Upper lobe of right lung (tissue), 1 donor: ENCODE measurements around the gene CR1. TPM values are rescaled to one million over a fixed set of nuclear protein-coding genes. Genes with fewer than 3 reads are reported as not detected.
"Not testable (repeated sequence)": the region's sequence is repeated elsewhere in the genome, so short reads cannot be mapped to it uniquely, and the experiment has no call there.

Source experiments
- ATAC-seq: fragments of 200-7000 bp; cut with Tn5 transposase; one replicate; pipeline ENCODE4 v1.9.1; 2020; ENCODE audit warnings: mild to moderate bottlenecking, moderate library complexity
- DNase-seq: peaks from one replicate; pipeline ENCODE4 v3.0.0-alpha.2; 2020
- H3K27ac ChIP-seq: fragments of 200-600 bp; one replicate; pipeline ENCODE4 v1.8.0; 2022
- H3K27me3 ChIP-seq: fragments of 200-600 bp; one replicate; pipeline ENCODE4 v1.8.0; 2022; ENCODE audit warnings: mild to moderate bottlenecking
- H3K36me3 ChIP-seq: fragments of 200-600 bp; one replicate; pipeline ENCODE4 v1.8.0; 2022
- H3K4me1 ChIP-seq: fragments of 200-600 bp; one replicate; pipeline ENCODE4 v1.8.0; 2022
- H3K4me3 ChIP-seq: fragments of 200-600 bp; one replicate; pipeline ENCODE4 v1.8.0; 2022; ENCODE audit warnings: mild to moderate bottlenecking
- H3K9me3 ChIP-seq: fragments of 200-600 bp; one replicate; pipeline ENCODE4 v1.8.0; 2022
- CTCF ChIP-seq: fragments of 200-600 bp; IDR thresholded peaks from one replicate; pipeline ENCODE4 v1.8.0; 2022; ENCODE audit warnings: antibody characterized with exemption
- intact Hi-C: fragments of 100-400 bp; cut with DNase I; formaldehyde crosslinking; loops from one replicate; pipeline ENCODE4 v1.11.0; 2022
- total RNA-seq: library from RNA; stranded (reverse); fragmentation: NEBNext Ultra II Directional; extraction: Animal tissue kit (Norgen Biotek cat#: 25700); gene quantifications from one replicate; pipeline ENCODE4 v1.2.1, GENCODE V29; 2021
- donor health status: DM: no; HTN: yes; CAD: no; lungs with severe emphysema.

Gene CR1
- total RNA-seq, 1 donor from 2014 or later: 11.4 TPM

- Histone ChIP-seq H3K36me3 (no peaks in the 10 kb centered on the region), H3K4me1 (peaks cover 3% of the 10 kb centered on the region), H3K27ac (no peak overlapping the region), H3K9me3 (no peaks in the 10 kb centered on the region), H3K4me3 (no peak overlapping the region), H3K27me3 (peaks cover 30% of the 10 kb centered on the region)
- DNase-seq (no peak), ATAC-seq (no peak)
- intact Hi-C loops: no loop called here
- no peak for TF ChIP-seq CTCF
Observed at GRCh38 chr1:207673399-207673798, 177.4 kb downstream of the CR1 start.

- ATAC-seq: no peak
- Histone ChIP-seq H3K4me1 (no peaks in the 10 kb centered on the region), H3K27me3 (peaks cover 9% of the 10 kb centered on the region), H3K4me3 (no peak overlapping the region), H3K36me3 (no peaks in the 10 kb centered on the region), H3K27ac (no peak overlapping the region), H3K9me3 (no peaks in the 10 kb centered on the region)
- no peak for DNase-seq
- intact Hi-C loops: no loop called here
- TF ChIP-seq CTCF: no peak
Observed at GRCh38 chr1:207676153-207676552, 180.2 kb downstream of the CR1 start.

- H3K27ac ChIP-seq, intact Hi-C loops, H3K4me1 ChIP-seq, H3K36me3 ChIP-seq, H3K9me3 ChIP-seq, DNase-seq, H3K4me3 ChIP-seq, ATAC-seq, H3K27me3 ChIP-seq: not testable (repeated sequence)
Observed at GRCh38 chr1:207680590-207681388, 184.8 kb downstream of the CR1 start.

- H3K4me1 ChIP-seq, DNase-seq, H3K36me3 ChIP-seq, H3K9me3 ChIP-seq, H3K27me3 ChIP-seq, intact Hi-C loops, H3K4me3 ChIP-seq, H3K27ac ChIP-seq, ATAC-seq: not testable (repeated sequence)
Observed at GRCh38 chr1:207682872-207683434, 187.0 kb downstream of the CR1 start.

- H3K4me3 ChIP-seq, intact Hi-C loops, H3K27ac ChIP-seq, ATAC-seq, H3K27me3 ChIP-seq, DNase-seq, H3K9me3 ChIP-seq, H3K36me3 ChIP-seq, H3K4me1 ChIP-seq: not testable (repeated sequence)
Observed at GRCh38 chr1:207690551-207690950, 194.6 kb downstream of the CR1 start.

GRCh38 chr1:207691010-207691409 is 195.1 kb downstream of the CR1 start:
- no peak for ATAC-seq
- no peaks in the 10 kb centered on the region for H3K9me3 ChIP-seq

More at GRCh38 chr1:207691010-207691409, 195.1 kb downstream of the CR1 start:
- no peaks in the 10 kb centered on the region for H3K27me3 ChIP-seq
- DNase-seq: no peak
- no peak overlapping the region for H3K27ac ChIP-seq
- intact Hi-C loops: no loop called here
- TF ChIP-seq CTCF: no peak
- H3K4me3 ChIP-seq: no peak overlapping the region
- H3K36me3 ChIP-seq: no peaks in the 10 kb centered on the region
- H3K4me1 ChIP-seq: no peaks in the 10 kb centered on the region

Other genes starting within 250 kb of the CR1 start
- gene CD55, start 174.5 kb upstream of the CR1 start, total RNA-seq: 512 TPM
- gene CR2, start 41.8 kb upstream of the CR1 start, total RNA-seq: 0.12 TPM
- gene CR1L, start 149.0 kb downstream of the CR1 start, total RNA-seq: not detected